HG03139 (cell line): ENCODE data around the gene NSA2.
A peak's percentile ranks its signal among the peaks of the same experiment; 100 is the strongest.
"Not testable (repeated sequence)": the region's sequence is repeated elsewhere in the genome, so short reads cannot be mapped to it uniquely, and the experiment has no call there.

Experiments used
- ATAC-seq: cut with Tn5 transposase; IDR thresholded peaks from one replicate; pipeline ENCODE4 v1.9.1; 2021; ENCODE audit not compliant: unreplicated experiment

NSA2 gene

GRCh38 chr5:74766849-74767578 is at the start of gene NSA2, which contains the start of gene GFM2:
Gene NSA2 (plus strand): TSS chr5:74767249. CDS start chr5:74767361, 112 bp downstream.
Gene GFM2 (minus strand): TSS chr5:74767117. CDS start chr5:74763742, 3,375 bp downstream.
- peak; percentile 90 for ATAC-seq

DNA sequence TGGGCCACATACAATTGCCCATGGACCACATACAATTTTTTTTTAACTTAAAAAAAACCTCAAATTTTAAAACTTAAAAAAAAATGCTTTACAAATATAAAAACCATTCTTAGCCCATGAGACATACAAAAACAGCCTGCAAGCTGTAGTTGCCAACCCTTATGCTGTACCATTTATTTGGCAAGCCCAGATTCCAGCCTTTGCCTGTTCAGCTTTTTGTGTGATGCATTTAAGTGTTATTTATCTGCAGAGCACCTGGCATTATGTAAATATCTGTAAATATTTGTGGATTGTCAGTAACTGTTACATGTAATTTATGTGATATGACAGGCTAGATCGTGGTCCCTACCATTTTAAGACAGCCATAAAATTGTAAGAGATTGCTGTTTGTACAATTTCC is 49.5 kb upstream of the NSA2 start:
- ATAC-seq: no peak

GRCh38 chr5:74722271-74722670 is 44.8 kb upstream of the NSA2 start:
- no peak for ATAC-seq

DNA sequence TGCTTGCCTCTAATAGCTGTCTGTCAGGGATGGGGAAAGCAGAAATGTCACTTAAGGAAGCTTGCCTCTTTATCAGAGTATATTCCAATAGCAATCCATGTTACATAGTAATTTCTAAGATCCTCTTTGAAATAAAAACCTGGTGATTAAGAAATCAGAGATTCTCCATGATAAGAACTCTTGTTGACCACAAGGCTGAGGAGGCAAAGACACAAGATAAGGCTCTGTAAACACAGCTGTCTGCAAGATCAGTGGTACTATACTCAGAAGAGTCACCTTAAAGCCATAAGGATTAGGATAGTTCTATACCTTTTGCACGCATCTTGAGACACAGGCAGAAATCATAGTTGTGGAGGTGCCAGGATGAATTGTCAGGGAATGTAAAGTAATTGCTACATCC is 41.7 kb upstream of the NSA2 start:
- no peak for ATAC-seq

DNA sequence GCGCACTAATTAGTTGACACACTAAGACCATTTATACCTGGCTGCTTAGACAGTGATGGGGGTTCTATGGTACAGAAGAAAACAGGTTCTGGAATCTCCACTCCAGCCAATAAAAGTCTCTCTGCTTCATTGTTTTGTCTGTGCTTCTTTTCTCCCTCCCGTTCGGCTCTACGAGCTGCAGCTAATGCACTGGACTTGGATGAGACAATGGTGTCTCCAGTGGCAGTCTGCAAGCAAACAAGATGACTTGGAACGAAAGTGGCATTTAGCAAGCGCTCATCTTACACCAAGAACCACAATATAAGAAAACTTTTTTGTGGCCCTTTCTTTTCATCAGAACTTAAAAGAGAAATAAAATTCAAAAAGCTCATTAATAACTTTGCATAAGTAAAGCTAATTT is 30.3 kb upstream of the NSA2 start:
- ATAC-seq: no peak

- no peak for ATAC-seq
These were observed 28.6 kb upstream of the NSA2 start for GRCh38 chr5:74738406-74738805.

- ATAC-seq: not testable (repeated sequence)
These were observed 18.3 kb upstream of the NSA2 start for GRCh38 chr5:74748742-74749141.

GRCh38 chr5:74761241-74761640 is 5.8 kb upstream of the NSA2 start:
- ATAC-seq: no peak

DNA sequence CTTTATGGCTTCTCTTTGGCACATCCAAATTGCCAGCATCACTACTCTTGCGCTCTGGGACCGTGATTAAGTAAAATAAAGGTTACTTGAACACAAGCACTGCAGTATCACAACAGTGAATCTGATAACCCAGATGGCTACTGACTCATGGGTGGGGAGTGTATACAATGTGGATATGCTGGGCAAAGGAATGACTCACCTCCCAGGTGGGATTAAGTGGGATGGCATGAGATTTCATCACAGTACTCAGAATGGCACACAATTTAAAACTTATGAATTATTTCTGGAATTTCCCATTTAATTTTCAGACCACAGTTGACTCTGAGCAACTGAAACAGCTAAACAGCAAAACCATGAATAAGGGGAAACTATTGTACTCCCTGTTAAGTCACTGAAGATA is 4.5 kb upstream of the NSA2 start:
- no peak for ATAC-seq

- ATAC-seq: no peak
These were observed 3.5 kb upstream of the NSA2 start for GRCh38 chr5:74763504-74763903.

- ATAC-seq: no peak
These were observed 1.8 kb upstream of the NSA2 start for GRCh38 chr5:74765201-74765600.

DNA sequence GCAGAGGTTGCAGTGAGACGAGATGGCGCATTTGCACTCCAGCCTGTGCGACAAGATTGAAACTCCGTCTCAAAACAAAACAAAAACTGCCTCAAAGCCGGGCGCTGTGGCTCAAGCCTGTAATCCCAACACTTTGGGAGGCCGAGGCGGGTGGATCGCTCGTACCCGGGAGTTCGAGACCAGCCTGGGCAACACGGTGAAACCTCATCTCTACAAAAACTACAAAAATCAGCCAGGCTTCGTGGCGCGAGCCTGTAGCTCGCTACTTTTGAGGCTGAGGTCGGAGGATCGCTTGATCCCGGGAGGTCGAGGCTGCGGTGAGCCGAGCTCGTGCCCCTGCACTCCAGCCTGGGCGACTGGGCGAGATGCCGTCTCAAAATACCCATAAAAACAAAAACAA is 1.1 kb upstream of the NSA2 start:
- no peak for ATAC-seq

- ATAC-seq: peak; percentile 32
These were observed 616 bp upstream of the NSA2 start for GRCh38 chr5:74766418-74766848.

- ATAC-seq: peak; percentile 13
These were observed 497 bp downstream of the NSA2 start for GRCh38 chr5:74767579-74767913.

- ATAC-seq: no peak
These were observed 5.3 kb downstream of the NSA2 start for GRCh38 chr5:74772359-74772758.

DNA sequence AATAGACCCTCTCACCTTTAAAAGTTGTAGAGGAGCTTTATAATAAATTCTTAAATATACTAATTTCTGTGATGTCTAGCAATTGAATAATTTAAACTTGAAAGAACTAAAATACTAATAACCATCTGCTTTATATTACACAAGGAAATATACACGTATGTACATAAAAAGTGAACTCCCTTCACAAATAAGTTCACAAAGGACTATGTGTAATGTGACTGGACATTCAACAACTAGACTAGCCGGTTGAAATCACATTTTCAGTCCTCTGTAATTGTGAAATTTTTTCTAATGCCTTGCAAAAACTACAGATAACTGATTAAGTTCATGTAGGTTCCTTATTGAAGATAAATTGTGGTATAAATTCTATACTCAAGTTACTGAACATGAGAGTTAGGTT is 11.6 kb downstream of the NSA2 start:
- ATAC-seq: no peak

DNA sequence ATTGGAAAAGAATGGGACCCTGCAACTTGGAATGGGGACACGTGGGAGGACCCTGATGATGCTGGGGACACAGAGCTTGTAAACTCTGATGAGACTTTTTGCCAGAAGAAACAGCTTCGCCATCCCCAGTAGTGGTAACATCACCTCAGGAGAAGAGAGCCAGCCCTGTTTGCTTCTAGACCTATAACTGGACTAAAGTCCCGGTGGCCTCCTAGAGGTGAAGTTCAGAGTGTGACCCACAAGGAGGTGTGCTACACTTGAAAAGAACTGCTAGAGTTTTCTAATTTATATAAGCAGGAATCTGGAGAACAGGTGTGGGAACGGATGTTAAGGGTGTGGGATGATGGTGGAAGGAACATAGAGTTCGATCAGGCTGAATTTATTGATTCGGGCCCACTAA is 19.8 kb downstream of the NSA2 start:
- ATAC-seq: no peak

DNA sequence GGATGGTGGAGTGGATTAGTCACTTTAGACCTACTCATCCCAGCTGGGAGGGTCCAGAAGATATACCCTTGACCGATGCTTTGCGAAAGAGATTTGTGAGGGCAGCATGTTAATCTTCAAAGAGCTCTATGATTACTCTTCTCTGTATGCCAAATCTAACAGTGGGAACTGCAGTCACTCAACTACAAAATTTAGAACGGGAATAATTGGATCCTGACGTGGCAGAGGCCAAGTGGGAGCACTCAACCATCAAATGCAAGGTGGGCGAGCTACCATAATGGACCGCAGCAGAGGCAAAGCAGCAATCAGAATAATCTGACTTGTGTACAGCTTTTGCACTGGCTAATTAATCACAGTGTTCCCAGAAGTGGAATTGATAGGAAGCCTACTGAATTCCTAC is 20.4 kb downstream of the NSA2 start:
- ATAC-seq: no peak

DNA sequence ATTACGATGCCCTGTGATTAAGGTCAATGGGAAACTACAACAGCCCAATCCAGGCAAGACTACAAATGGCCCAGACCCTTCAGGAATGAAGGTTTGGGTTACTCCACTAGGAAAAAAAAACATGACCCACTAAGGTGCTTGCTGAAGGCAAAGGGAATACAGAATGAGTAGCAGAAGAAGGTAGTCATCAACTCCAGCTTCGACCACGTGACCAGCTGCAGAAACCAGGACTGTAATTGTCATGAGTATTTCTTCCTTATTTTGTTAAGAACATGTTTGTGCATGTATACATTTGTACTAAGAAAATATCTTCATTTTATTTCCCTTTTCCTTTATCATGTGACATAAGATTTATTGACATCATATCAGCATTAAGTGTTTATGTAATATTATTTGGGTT is 24.6 kb downstream of the NSA2 start:
- ATAC-seq: not testable (repeated sequence)

DNA sequence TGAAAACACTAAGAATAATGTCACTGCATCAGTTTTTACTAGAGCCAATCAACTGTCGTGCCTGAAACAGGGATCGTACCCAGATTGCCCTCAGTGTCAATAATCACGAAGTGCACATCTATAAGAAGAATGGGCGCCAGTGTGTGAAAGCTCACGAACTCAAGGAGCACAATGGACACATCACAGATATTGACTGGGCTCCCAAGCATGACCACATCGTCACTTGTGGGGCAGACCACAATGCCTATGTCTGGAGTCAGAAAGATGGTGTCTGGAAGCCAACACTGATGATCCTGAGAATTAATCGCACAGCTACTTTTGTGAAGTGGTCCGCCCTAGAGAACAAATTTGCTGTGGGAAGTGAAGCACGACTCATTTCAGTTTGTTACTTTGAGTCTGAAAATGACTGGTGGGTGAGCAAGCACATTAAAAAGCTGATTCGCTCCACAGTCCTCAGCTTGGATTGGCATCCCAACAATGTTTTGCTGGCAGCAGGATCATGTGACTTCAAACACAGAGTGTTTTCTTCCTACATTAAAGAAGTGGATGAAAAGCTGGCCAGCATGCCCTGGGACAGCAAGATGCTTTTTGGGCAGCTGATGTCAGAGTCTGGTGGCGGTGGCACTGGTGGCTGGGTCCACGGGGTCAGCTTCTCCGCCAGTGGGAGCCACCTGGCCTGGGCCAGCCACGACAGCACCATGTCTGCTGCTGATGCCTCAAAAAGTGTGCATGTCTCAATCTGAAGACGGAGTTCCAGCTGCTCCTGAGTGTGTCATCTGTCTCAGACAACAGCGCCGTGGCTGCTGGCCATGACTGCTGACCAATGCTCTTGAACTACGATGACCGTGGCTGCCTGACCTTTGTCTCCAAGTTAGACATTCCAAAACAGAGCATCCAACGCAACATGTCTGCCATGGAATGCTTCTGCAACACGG is 32.2 kb downstream of the NSA2 start:
- no peak for ATAC-seq

- ATAC-seq: no peak
These were observed 34.1 kb downstream of the NSA2 start for GRCh38 chr5:74801197-74801596.

DNA sequence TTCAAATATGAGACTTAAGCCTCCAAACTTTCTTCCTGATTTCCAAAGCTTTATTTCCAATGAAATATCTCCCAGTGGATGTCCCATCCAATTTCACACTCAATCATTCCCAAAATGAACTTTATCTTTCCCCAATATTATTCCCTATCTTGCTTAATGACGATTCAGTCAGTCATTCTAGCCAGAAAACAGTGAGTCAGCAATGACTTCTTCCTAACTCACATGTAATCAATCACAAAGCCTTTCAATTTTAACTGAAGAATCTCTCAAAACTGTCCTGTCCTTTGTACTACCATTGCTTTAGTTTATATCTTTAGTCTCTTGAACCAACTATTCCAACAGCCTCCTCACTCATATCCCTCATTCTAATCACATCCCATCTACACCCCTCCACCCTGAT is 34.9 kb downstream of the NSA2 start:
- no peak for ATAC-seq
